HL-60 (cell line): ENCODE results near the gene E2F8.

Experiments
- DNase-seq, 2 experiments: peaks; one replicate each; pipeline ENCODE4 v3.0.0-alpha.2; 2010 to 2020; ENCODE audit warnings: low read depth in 1 of 2, low spot score in 1 of 2
- H3K27ac ChIP-seq: fragments of 250-450 bp; sonication (Bioruptor Pico); replicated peaks from 2 replicates; pipeline ENCODE4 v1.5.1; 2020; ENCODE audit warnings: mild to moderate bottlenecking, moderate library complexity
- H3K27me3 ChIP-seq: fragments of 250-450 bp; sonication (Bioruptor Pico); 2 replicates; pipeline ENCODE4 v1.5.1; 2021; ENCODE audit warnings: mild to moderate bottlenecking, moderate library complexity; ENCODE audit not compliant: insufficient read depth, poor library complexity, severe bottlenecking
- H3K4me3 ChIP-seq: replicated peaks from 2 replicates; pipeline ENCODE4 v1.5.1; 2011; ENCODE audit warnings: mild to moderate bottlenecking, control low read depth, low read length; ENCODE audit not compliant: insufficient read depth
- GABPA ChIP-seq: IDR thresholded peaks from 2 replicates; pipeline ENCODE4 v1.6.1; 2012; ENCODE audit warnings: low read depth
- POLR2AphosphoS5 ChIP-seq: IDR thresholded peaks from 2 replicates; pipeline ENCODE4 v1.6.1; 2012; ENCODE audit warnings: low read depth
- SPI1 ChIP-seq: IDR thresholded peaks from 2 replicates; pipeline ENCODE4 v1.6.1; 2012; ENCODE audit warnings: low read depth, mild to moderate bottlenecking, borderline replicate concordance
- TF ChIP-seq, protein P1 (sequence below): IDR thresholded peaks from one replicate; pipeline ENCODE4 v1.5.1; 2011; ENCODE audit warnings: low read length, control low read depth, inconsistent platforms; ENCODE audit not compliant: insufficient read depth
- TF ChIP-seq, protein P2 (sequence below): IDR thresholded peaks from 2 replicates; pipeline ENCODE4 v1.6.1; 2012; ENCODE audit warnings: low read depth; ENCODE audit not compliant: insufficient replicate concordance

Gene E2F8

DNA sequence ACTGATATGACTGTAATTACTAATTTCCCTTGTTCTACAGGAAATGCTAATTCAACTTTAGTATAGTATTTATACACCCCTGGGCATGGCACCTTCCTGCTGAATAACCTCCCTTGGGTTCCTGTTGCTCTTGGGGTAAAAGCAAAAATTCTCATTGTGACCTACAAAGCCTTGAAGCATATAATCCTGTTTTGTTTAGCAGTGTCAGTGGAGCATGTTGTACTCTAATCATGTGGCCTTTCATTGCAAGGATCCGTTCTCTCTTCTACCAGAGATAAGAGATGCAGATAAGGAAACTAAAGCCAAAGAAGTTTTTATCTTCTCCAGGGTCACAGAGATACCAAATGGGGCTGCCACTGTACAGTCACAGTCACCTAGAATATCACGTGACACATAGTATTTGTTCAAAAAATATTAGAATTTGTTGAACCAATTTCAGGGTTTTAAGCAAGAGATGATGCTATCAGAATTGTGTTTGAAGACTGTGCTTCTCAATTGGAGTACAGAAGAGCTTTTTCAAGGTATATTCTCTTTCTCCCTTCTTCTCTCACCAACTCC lies 64.0 kb downstream of the E2F8 start:
- H3K4me3 ChIP-seq, result no peak overlapping the region
- no peak overlapping the region for H3K27ac ChIP-seq
- H3K27me3 ChIP-seq, result no peaks in the 10 kb centered on the region
- TF ChIP-seq, protein P1, sequence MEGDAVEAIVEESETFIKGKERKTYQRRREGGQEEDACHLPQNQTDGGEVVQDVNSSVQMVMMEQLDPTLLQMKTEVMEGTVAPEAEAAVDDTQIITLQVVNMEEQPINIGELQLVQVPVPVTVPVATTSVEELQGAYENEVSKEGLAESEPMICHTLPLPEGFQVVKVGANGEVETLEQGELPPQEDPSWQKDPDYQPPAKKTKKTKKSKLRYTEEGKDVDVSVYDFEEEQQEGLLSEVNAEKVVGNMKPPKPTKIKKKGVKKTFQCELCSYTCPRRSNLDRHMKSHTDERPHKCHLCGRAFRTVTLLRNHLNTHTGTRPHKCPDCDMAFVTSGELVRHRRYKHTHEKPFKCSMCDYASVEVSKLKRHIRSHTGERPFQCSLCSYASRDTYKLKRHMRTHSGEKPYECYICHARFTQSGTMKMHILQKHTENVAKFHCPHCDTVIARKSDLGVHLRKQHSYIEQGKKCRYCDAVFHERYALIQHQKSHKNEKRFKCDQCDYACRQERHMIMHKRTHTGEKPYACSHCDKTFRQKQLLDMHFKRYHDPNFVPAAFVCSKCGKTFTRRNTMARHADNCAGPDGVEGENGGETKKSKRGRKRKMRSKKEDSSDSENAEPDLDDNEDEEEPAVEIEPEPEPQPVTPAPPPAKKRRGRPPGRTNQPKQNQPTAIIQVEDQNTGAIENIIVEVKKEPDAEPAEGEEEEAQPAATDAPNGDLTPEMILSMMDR, result no peak
- TF ChIP-seq, protein P2, sequence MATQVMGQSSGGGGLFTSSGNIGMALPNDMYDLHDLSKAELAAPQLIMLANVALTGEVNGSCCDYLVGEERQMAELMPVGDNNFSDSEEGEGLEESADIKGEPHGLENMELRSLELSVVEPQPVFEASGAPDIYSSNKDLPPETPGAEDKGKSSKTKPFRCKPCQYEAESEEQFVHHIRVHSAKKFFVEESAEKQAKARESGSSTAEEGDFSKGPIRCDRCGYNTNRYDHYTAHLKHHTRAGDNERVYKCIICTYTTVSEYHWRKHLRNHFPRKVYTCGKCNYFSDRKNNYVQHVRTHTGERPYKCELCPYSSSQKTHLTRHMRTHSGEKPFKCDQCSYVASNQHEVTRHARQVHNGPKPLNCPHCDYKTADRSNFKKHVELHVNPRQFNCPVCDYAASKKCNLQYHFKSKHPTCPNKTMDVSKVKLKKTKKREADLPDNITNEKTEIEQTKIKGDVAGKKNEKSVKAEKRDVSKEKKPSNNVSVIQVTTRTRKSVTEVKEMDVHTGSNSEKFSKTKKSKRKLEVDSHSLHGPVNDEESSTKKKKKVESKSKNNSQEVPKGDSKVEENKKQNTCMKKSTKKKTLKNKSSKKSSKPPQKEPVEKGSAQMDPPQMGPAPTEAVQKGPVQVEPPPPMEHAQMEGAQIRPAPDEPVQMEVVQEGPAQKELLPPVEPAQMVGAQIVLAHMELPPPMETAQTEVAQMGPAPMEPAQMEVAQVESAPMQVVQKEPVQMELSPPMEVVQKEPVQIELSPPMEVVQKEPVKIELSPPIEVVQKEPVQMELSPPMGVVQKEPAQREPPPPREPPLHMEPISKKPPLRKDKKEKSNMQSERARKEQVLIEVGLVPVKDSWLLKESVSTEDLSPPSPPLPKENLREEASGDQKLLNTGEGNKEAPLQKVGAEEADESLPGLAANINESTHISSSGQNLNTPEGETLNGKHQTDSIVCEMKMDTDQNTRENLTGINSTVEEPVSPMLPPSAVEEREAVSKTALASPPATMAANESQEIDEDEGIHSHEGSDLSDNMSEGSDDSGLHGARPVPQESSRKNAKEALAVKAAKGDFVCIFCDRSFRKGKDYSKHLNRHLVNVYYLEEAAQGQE, result no peak
- no peak for TF ChIP-seq GABPA
- TF ChIP-seq SPI1, result no peak
- no peak for TF ChIP-seq POLR2AphosphoS5
- DNase-seq, result no peak
